GM18508 (cell line): ENCODE data around the gene MNAT1.
"Not testable (repeated sequence)": the region's sequence is repeated elsewhere in the genome, so short reads cannot be mapped to it uniquely, and the experiment has no call there.

Experiments
- ATAC-seq: cut with Tn5 transposase; IDR thresholded peaks from one replicate; pipeline ENCODE4 v1.9.1; 2021; ENCODE audit warnings: moderate number of reproducible peaks; ENCODE audit not compliant: insufficient read depth, unreplicated experiment

The MNAT1 gene

GRCh38 chr14:60736494-60736893, 1.9 kb downstream of the MNAT1 start:
- ATAC-seq, result no peak

- no peak for ATAC-seq
These were observed 4.4 kb downstream of the MNAT1 start for GRCh38 chr14:60738843-60739508.

- no peak for ATAC-seq
These were observed 10.0 kb downstream of the MNAT1 start for GRCh38 chr14:60744566-60744965.

- peak; percentile 92 for ATAC-seq
These were observed 18.9 kb downstream of the MNAT1 start for GRCh38 chr14:60753264-60754119.

- ATAC-seq, result no peak
These were observed 22.3 kb downstream of the MNAT1 start for GRCh38 chr14:60756847-60757246.

- no peak for ATAC-seq
These were observed 23.0 kb downstream of the MNAT1 start for GRCh38 chr14:60757567-60758002.

GRCh38 chr14:60758885-60759284, 24.3 kb downstream of the MNAT1 start:
- no peak for ATAC-seq

- ATAC-seq, result no peak
These were observed 25.6 kb downstream of the MNAT1 start for GRCh38 chr14:60760209-60760608.

GRCh38 chr14:60760644-60761364, 26.2 kb downstream of the MNAT1 start:
- no peak for ATAC-seq

GRCh38 chr14:60768602-60769001, 34.0 kb downstream of the MNAT1 start:
- ATAC-seq, result no peak

- ATAC-seq, result no peak
These were observed 36.6 kb downstream of the MNAT1 start for GRCh38 chr14:60771117-60771516.

- ATAC-seq, result no peak
These were observed 39.0 kb downstream of the MNAT1 start for GRCh38 chr14:60773558-60773957.

GRCh38 chr14:60775296-60775695, 40.7 kb downstream of the MNAT1 start:
- ATAC-seq, result no peak

- no peak for ATAC-seq
These were observed 43.5 kb downstream of the MNAT1 start for GRCh38 chr14:60777856-60778578.

GRCh38 chr14:60779745-60780514, 45.4 kb downstream of the MNAT1 start:
- not testable (repeated sequence) for ATAC-seq

- ATAC-seq, result not testable (repeated sequence)
These were observed 46.0 kb downstream of the MNAT1 start for GRCh38 chr14:60780558-60780957.

- no peak for ATAC-seq
These were observed 52.3 kb downstream of the MNAT1 start for GRCh38 chr14:60786905-60787304.

- no peak for ATAC-seq
These were observed 55.1 kb downstream of the MNAT1 start for GRCh38 chr14:60789656-60790055.

- no peak for ATAC-seq
These were observed 56.3 kb downstream of the MNAT1 start for GRCh38 chr14:60790850-60791249.

- ATAC-seq, result no peak
These were observed 61.9 kb downstream of the MNAT1 start for GRCh38 chr14:60796434-60796833.
